ENCODE results near the gene BPIFA2.

DNA sequence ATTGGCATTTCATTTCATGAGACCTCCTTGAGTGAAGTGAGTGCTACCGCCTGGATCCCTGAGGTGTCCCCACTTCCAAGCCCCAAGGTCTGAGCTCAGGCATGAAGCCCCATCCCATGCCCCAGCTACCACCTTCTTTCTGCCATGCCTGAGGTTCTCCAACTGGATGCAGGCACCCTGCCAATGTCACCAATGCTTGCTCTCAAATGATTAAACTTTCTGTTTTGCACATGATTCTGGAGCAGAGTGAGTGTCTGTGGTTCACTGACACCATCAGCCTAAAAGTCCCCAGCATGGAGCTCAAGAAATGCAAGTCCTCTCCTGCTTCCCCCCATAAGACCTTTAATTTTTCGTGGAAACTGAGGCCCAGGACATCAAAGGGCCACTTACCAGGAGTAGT is 43.7 kb upstream of the BPIFA2 start:
- TF ChIP-seq, protein P1, sequence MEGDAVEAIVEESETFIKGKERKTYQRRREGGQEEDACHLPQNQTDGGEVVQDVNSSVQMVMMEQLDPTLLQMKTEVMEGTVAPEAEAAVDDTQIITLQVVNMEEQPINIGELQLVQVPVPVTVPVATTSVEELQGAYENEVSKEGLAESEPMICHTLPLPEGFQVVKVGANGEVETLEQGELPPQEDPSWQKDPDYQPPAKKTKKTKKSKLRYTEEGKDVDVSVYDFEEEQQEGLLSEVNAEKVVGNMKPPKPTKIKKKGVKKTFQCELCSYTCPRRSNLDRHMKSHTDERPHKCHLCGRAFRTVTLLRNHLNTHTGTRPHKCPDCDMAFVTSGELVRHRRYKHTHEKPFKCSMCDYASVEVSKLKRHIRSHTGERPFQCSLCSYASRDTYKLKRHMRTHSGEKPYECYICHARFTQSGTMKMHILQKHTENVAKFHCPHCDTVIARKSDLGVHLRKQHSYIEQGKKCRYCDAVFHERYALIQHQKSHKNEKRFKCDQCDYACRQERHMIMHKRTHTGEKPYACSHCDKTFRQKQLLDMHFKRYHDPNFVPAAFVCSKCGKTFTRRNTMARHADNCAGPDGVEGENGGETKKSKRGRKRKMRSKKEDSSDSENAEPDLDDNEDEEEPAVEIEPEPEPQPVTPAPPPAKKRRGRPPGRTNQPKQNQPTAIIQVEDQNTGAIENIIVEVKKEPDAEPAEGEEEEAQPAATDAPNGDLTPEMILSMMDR (IDR thresholded peaks at IDR 0.05; ENCODE audit: low read depth, low read length) = no peak
- no peak for TF ChIP-seq EZH2phosphoT487 (IDR thresholded peaks at IDR 0.05; ENCODE audit: low read depth)

Data from OCI-LY3 (cell line).